K562 (cell line): ENCODE results near the gene PPP1CA. TPM values are rescaled to one million over a fixed set of nuclear protein-coding genes. Genes with fewer than 3 reads are reported as not detected.

Experiments
- ATF1 ChIP-seq, 2 experiments: fragments of 450-650 bp in 1 of 2; IDR thresholded peaks; 2 replicates each; pipeline ENCODE4 v1.6.1; 2016; ENCODE audit warnings: missing compliant biosample characterization in 1 of 2, missing genetic modification characterization in 1 of 2
- BRF1 ChIP-seq: IDR thresholded peaks from 3 replicates; pipeline ENCODE4 v1.6.1; 2011; ENCODE audit warnings: borderline replicate concordance, mild to moderate bottlenecking; ENCODE audit not compliant: insufficient read length; ENCODE audit errors: extremely low read depth
- CHD1 ChIP-seq: fragments of 200-600 bp; sonication (generic); IDR thresholded peaks from one replicate; pipeline ENCODE4 v1.6.1; 2012; ENCODE audit warnings: mild to moderate bottlenecking, moderate library complexity, low read length, inconsistent platforms
- GABPA ChIP-seq: fragments of 200-800 bp; sonication (Bioruptor generic); conservative IDR thresholded peaks from 2 replicates; pipeline ENCODE4 v1.6.1; 2016; ENCODE audit warnings: low read depth, missing genetic modification characterization, missing compliant biosample characterization
- HDAC1 ChIP-seq, 2 experiments: fragments of 450-650 bp; IDR thresholded peaks; 2 replicates each; pipeline ENCODE4 v1.6.1; 2016 to 2017; ENCODE audit warnings: inconsistent platforms in 1 of 2, mild to moderate bottlenecking in 1 of 2, moderate library complexity in 1 of 2
- NEUROD1 ChIP-seq: fragments of 150-350 bp; IDR thresholded peaks from 2 replicates; pipeline ENCODE4 v1.6.1; 2014; ENCODE audit warnings: borderline replicate concordance, low read length, low read depth; ENCODE audit not compliant: partially characterized antibody
- POLR2A ChIP-seq: fragments of 450-650 bp; conservative IDR thresholded peaks from 2 replicates; pipeline ENCODE4 v1.6.1; 2016
- PPARD ChIP-seq: fragments of 250-450 bp; sonication (Bioruptor Pico); IDR thresholded peaks from 2 replicates; pipeline ENCODE4 v1.8.0; 2022; ENCODE audit warnings: inconsistent platforms, mild to moderate bottlenecking, moderate library complexity
- TAL1 ChIP-seq: fragments of 450-650 bp; IDR thresholded peaks from 2 replicates; pipeline ENCODE4 v1.6.1; 2016; ENCODE audit warnings: mild to moderate bottlenecking
- TGIF2 ChIP-seq: sonication (generic); formaldehyde crosslinking; IDR thresholded peaks from 2 replicates; pipeline ENCODE4 v1.8.1; 2022; ENCODE audit warnings: mild to moderate bottlenecking, missing genetic modification reagents, moderate library complexity
- TSC22D4 ChIP-seq: fragments of 450-650 bp; IDR thresholded peaks from 2 replicates; pipeline ENCODE4 v1.6.1; 2016; ENCODE audit warnings: missing genetic modification characterization, missing biosample characterization, control low read depth
- ZNF197 ChIP-seq: fragments of 200-800 bp; sonication (Bioruptor generic); IDR thresholded peaks from 2 replicates; pipeline ENCODE4 v1.6.1; 2016; ENCODE audit warnings: low read depth, missing genetic modification characterization, missing compliant biosample characterization
- ZNF311 ChIP-seq: fragments of 250-450 bp; sonication (Bioruptor Pico); IDR thresholded peaks from 2 replicates; pipeline ENCODE4 v1.4.0; 2020; ENCODE audit warnings: mild to moderate bottlenecking, moderate library complexity
- polyA plus RNA-seq, 8 experiments: library from polyadenylated mRNA; depleted of rRNA in 4 of 8; stranded (reverse) in 5 of 8; unstranded in 3 of 8; fragments of >200 nt; fragmentation: Nextera tagmentation in 2 of 8; fragmentation: Illumina TruSeq in 1 of 8; extraction: Ambion mirVana in 2 of 8; extraction: Trizol in 1 of 8; gene quantifications; 2 replicates each; pipeline versions ENCODE4 v1.2.1 to v1.2.3, GENCODE V29; 2011 to 2014; ENCODE audit warnings: inconsistent platforms in 1 of 8, missing spikeins in 1 of 8
- total RNA-seq, 7 experiments: library from RNA; depleted of rRNA in 6 of 7; stranded (reverse); fragments of >200 nt in 6 of 7; fragmentation: Illumina TruSeq in 2 of 7; extraction: Trizol in 2 of 7; gene quantifications; 2 replicates each; pipeline versions ENCODE4 v1.2.1 to v1.2.3, GENCODE V29; 2011 to 2021; ENCODE audit warnings: low replicate concordance in 1 of 7
- TF ChIP-seq, protein P1 (sequence below): sonication (generic); formaldehyde crosslinking; IDR thresholded peaks from 2 replicates; pipeline ENCODE4 v1.8.0; 2023; ENCODE audit warnings: mild to moderate bottlenecking, missing genetic modification reagents
- TF ChIP-seq, protein P2 (sequence below): fragments of 450-650 bp; formaldehyde crosslinking; IDR thresholded peaks from 2 replicates; pipeline ENCODE4 v1.4.0; 2020; ENCODE audit warnings: mild to moderate bottlenecking, mixed read lengths
- TF ChIP-seq, protein P3 (sequence below): sonication (generic); formaldehyde crosslinking; IDR thresholded peaks from 2 replicates; pipeline ENCODE4 v1.8.1; 2023; ENCODE audit warnings: mild to moderate bottlenecking, missing genetic modification reagents
- TF ChIP-seq, protein P4 (sequence below): fragments of 450-650 bp; IDR thresholded peaks from 2 replicates; pipeline ENCODE4 v1.6.1; 2016; ENCODE audit warnings: borderline replicate concordance

Gene PPP1CA
- total and polyA plus RNA-seq, 9 of the 15 experiments (the other 6 are each of a cell fraction or from before 2014, with no cell fraction given) = 18.2 to 242 (median 188) TPM

DNA sequence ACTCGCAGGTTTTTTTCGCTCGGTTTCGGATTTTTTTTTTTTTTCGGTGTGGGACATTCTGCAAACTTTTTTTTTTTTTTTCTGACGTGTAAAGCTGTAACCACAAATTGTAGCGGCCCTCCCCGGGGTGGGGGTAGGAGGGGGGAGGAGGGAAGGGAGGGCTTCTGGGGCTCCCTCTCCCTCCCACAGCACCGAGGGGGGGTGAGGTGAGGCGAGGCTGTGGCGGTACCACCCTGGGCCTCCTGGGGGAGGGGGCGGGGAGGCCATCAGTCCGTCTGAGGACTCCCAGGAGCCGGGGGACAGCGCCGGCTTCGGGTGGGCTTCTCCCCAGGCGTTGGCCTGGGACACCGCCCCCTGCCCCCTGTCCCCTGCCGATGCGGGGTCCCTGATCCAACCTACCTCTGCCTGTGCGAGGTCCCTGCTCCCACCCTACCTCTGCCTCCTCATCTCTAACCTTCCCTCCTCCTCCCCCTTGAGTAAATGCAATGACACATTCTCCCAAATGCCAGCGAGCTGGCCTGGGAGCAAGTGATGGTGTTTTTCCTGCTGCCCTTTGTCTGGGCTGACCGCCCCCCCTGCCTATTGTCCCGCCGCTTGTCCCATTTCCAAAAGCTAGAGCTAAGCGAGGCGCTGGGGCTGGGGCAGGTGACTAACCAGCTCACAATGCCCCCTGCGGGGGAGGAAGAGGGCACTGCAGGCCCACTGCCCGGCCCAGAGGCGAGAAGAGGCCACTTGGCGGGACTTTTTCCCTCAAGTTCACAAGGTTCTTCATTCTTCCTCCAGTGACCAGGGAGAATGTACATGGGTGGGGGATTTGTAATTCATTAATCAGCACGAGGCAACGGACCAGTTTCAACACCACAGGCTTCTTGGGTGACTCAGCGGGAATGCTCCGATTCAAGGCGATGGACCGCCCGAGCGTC is 27.7 kb downstream of the PPP1CA start (continued):
- TF ChIP-seq, protein P1, sequence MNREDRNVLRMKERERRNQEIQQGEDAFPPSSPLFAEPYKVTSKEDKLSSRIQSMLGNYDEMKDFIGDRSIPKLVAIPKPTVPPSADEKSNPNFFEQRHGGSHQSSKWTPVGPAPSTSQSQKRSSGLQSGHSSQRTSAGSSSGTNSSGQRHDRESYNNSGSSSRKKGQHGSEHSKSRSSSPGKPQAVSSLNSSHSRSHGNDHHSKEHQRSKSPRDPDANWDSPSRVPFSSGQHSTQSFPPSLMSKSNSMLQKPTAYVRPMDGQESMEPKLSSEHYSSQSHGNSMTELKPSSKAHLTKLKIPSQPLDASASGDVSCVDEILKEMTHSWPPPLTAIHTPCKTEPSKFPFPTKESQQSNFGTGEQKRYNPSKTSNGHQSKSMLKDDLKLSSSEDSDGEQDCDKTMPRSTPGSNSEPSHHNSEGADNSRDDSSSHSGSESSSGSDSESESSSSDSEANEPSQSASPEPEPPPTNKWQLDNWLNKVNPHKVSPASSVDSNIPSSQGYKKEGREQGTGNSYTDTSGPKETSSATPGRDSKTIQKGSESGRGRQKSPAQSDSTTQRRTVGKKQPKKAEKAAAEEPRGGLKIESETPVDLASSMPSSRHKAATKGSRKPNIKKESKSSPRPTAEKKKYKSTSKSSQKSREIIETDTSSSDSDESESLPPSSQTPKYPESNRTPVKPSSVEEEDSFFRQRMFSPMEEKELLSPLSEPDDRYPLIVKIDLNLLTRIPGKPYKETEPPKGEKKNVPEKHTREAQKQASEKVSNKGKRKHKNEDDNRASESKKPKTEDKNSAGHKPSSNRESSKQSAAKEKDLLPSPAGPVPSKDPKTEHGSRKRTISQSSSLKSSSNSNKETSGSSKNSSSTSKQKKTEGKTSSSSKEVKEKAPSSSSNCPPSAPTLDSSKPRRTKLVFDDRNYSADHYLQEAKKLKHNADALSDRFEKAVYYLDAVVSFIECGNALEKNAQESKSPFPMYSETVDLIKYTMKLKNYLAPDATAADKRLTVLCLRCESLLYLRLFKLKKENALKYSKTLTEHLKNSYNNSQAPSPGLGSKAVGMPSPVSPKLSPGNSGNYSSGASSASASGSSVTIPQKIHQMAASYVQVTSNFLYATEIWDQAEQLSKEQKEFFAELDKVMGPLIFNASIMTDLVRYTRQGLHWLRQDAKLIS (CRISPR knock-in tag) = no peak; the same call in 1 of the 2 replicates
- TF ChIP-seq TAL1 = no peak
- no peak for TF ChIP-seq ATF1 (CRISPR knock-in tag; IDR thresholded peaks at IDR 0.05)
- TF ChIP-seq ATF1 (tag; IDR thresholded peaks at IDR 0.05) = peak; percentile 29; the same call in 1 of the 2 replicates
- TF ChIP-seq TGIF2 (CRISPR knock-in tag) = no peak
- TF ChIP-seq BRF1 = no peak
- TF ChIP-seq, protein P2, sequence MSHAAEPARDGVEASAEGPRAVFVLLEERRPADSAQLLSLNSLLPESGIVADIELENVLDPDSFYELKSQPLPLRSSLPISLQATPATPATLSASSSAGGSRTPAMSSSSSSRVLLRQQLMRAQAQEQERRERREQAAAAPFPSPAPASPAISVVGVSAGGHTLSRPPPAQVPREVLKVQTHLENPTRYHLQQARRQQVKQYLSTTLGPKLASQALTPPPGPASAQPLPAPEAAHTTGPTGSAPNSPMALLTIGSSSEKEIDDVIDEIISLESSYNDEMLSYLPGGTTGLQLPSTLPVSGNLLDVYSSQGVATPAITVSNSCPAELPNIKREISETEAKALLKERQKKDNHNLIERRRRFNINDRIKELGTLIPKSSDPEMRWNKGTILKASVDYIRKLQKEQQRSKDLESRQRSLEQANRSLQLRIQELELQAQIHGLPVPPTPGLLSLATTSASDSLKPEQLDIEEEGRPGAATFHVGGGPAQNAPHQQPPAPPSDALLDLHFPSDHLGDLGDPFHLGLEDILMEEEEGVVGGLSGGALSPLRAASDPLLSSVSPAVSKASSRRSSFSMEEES = no peak
- TF ChIP-seq, protein P3, sequence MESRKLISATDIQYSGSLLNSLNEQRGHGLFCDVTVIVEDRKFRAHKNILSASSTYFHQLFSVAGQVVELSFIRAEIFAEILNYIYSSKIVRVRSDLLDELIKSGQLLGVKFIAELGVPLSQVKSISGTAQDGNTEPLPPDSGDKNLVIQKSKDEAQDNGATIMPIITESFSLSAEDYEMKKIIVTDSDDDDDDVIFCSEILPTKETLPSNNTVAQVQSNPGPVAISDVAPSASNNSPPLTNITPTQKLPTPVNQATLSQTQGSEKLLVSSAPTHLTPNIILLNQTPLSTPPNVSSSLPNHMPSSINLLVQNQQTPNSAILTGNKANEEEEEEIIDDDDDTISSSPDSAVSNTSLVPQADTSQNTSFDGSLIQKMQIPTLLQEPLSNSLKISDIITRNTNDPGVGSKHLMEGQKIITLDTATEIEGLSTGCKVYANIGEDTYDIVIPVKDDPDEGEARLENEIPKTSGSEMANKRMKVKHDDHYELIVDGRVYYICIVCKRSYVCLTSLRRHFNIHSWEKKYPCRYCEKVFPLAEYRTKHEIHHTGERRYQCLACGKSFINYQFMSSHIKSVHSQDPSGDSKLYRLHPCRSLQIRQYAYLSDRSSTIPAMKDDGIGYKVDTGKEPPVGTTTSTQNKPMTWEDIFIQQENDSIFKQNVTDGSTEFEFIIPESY (CRISPR knock-in tag) = no peak
- no peak for TF ChIP-seq GABPA (tag)
- no peak for TF ChIP-seq NEUROD1
- peak; percentile 70 for TF ChIP-seq POLR2A
- TF ChIP-seq ZNF311 (CRISPR knock-in tag) = no peak
- peak; percentile 24; the same call in 1 of the 2 replicates for TF ChIP-seq ZNF197 (CRISPR knock-in tag)
- no peak for TF ChIP-seq CHD1
- TF ChIP-seq TSC22D4 = no peak
- no peak for TF ChIP-seq PPARD (CRISPR knock-in tag)
- TF ChIP-seq, protein P4, sequence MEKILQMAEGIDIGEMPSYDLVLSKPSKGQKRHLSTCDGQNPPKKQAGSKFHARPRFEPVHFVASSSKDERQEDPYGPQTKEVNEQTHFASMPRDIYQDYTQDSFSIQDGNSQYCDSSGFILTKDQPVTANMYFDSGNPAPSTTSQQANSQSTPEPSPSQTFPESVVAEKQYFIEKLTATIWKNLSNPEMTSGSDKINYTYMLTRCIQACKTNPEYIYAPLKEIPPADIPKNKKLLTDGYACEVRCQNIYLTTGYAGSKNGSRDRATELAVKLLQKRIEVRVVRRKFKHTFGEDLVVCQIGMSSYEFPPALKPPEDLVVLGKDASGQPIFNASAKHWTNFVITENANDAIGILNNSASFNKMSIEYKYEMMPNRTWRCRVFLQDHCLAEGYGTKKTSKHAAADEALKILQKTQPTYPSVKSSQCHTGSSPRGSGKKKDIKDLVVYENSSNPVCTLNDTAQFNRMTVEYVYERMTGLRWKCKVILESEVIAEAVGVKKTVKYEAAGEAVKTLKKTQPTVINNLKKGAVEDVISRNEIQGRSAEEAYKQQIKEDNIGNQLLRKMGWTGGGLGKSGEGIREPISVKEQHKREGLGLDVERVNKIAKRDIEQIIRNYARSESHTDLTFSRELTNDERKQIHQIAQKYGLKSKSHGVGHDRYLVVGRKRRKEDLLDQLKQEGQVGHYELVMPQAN = peak; percentile 39; the same call in 1 of the 2 replicates
- TF ChIP-seq HDAC1 (IDR thresholded peaks at IDR 0.05) = no peak; a peak in 1 of 4 replicates
